Prostate gland (tissue), 2 donors: ENCODE data around the gene DLX4.

Experiments
- CTCF ChIP-seq, 4 experiments: fragments of 200-600 bp in 2 of 4; fragments of 450-650 bp in 2 of 4; sonication (generic) in 2 of 4; IDR thresholded peaks; 1 replicate in 3 of 4; 2 replicates in 1 of 4; pipeline ENCODE4 v1.5.1; 2016 to 2019; ENCODE audit warnings: antibody characterized with exemption in 4 of 4, mild to moderate bottlenecking in 2 of 4, moderate library complexity in 2 of 4
- POLR2A ChIP-seq: fragments of 450-650 bp; IDR thresholded peaks from one replicate; pipeline ENCODE4 v1.6.1; 2016; ENCODE audit warnings: antibody characterized with exemption, mild to moderate bottlenecking
- POLR2AphosphoS5 ChIP-seq: sonication (generic); formaldehyde crosslinking; IDR thresholded peaks from one replicate; pipeline ENCODE4 v1.6.1; 2017; ENCODE audit warnings: antibody characterized with exemption

GRCh38 chr17:49936386-49936785 lies 32.6 kb upstream of the DLX4 start:
- TF ChIP-seq POLR2A (no peak), CTCF (IDR thresholded peaks at IDR 0.05) (no peak), POLR2AphosphoS5 (no peak)
